Tibial nerve (tissue), 4 donors: Measurements from ENCODE around the gene FYTTD1. TPM values are rescaled to one million over a fixed set of nuclear protein-coding genes. Genes with fewer than 3 reads are reported as not detected.
A peak's percentile ranks its signal among the peaks of the same experiment; 100 is the strongest.

Source experiments
- DNase-seq, 2 donors: peaks; one replicate each; pipeline ENCODE4 v3.0.0-alpha.2; 2019; ENCODE audit warnings: low spot score in 2 of 2
- H3K27ac ChIP-seq, 4 donors: fragments of 200-600 bp; sonication (generic) in 3 of 4; one replicate each; pipeline ENCODE4 v1.5.1; 2017 to 2019; ENCODE audit warnings: mild to moderate bottlenecking in 1 of 4
- H3K27me3 ChIP-seq, 2 donors: fragments of 200-600 bp; sonication (generic) in 1 of 2; one replicate each; pipeline versions ENCODE4 v1.5.1 to v1.6.0; 2017 to 2019
- H3K36me3 ChIP-seq, 3 donors: fragments of 200-600 bp; sonication (generic); one replicate each; pipeline ENCODE4 v1.5.1; 2018 to 2019
- H3K4me1 ChIP-seq, 4 donors: fragments of 200-600 bp; sonication (generic) in 3 of 4; one replicate each; pipeline ENCODE4 v1.5.1; 2017 to 2019
- H3K4me3 ChIP-seq, 4 donors: fragments of 200-600 bp; sonication (generic) in 3 of 4; one replicate each; pipeline ENCODE4 v1.5.1; 2017 to 2019; ENCODE audit warnings: mild to moderate bottlenecking in 1 of 4, moderate library complexity in 1 of 4
- H3K9me3 ChIP-seq, 4 donors: fragments of 200-600 bp; sonication (generic) in 3 of 4; one replicate each; pipeline ENCODE4 v1.5.1; 2017 to 2019
- CTCF ChIP-seq, 5 experiments: fragments of 200-600 bp in 3 of 5; fragments of 450-650 bp in 2 of 5; sonication (generic) in 3 of 5; IDR thresholded peaks; one replicate each; pipeline ENCODE4 v1.5.1; 2016 to 2019; ENCODE audit warnings: antibody characterized with exemption in 5 of 5, mild to moderate bottlenecking in 3 of 5, moderate library complexity in 2 of 5
- EP300 ChIP-seq, 2 donors: sonication (generic); formaldehyde crosslinking; IDR thresholded peaks; one replicate each; pipeline ENCODE4 v1.6.1; 2017; ENCODE audit warnings: antibody characterized with exemption in 2 of 2, mild to moderate bottlenecking in 1 of 2
- POLR2A ChIP-seq, 2 donors: fragments of 450-650 bp; IDR thresholded peaks; one replicate each; pipeline ENCODE4 v1.6.1; 2017; ENCODE audit warnings: antibody characterized with exemption in 2 of 2, mild to moderate bottlenecking in 2 of 2, moderate library complexity in 2 of 2
- WGBS, 2 donors: methylation state at CpG; one replicate each; pipeline ENCODE4 v1.1.5; 2018; 5-methylcytosine and 5-hydroxymethylcytosine counted together
- total RNA-seq, 4 donors: library from RNA; depleted of rRNA; stranded (reverse); fragments of >200 nt; gene quantifications; one replicate each; pipeline ENCODE4 v1.1.0, GENCODE V29; 2016

Gene FYTTD1
- total RNA-seq, 4 donors from 2014 or later: 27.2 to 48.6 (median 41.2) TPM

- Histone ChIP-seq H3K4me1 (peaks cover 0 to 33% (median 0%) of the 10 kb centered on the region in 4 donors), H3K27me3 (no peaks in the 10 kb centered on the region), H3K36me3 (peaks cover 0 to 23% (median 3%) of the 10 kb centered on the region in 3 donors), H3K4me3 (no peak overlapping the region), H3K27ac (peak overlapping the region in 2 of 4 donors; percentile 26 to 51), H3K9me3 (no peaks in the 10 kb centered on the region)
- TF ChIP-seq CTCF (IDR thresholded peaks at IDR 0.05) (no peak), EP300 (IDR thresholded peaks at IDR 0.05) (no peak), POLR2A (IDR thresholded peaks at IDR 0.05) (no peak)
- 68% methylated on average over 8 of the region's 8 CpGs for WGBS, 2 donors
- no peak for DNase-seq
Observed at GRCh38 chr3:197820550-197821335, 71.1 kb downstream of the FYTTD1 start.

DNA sequence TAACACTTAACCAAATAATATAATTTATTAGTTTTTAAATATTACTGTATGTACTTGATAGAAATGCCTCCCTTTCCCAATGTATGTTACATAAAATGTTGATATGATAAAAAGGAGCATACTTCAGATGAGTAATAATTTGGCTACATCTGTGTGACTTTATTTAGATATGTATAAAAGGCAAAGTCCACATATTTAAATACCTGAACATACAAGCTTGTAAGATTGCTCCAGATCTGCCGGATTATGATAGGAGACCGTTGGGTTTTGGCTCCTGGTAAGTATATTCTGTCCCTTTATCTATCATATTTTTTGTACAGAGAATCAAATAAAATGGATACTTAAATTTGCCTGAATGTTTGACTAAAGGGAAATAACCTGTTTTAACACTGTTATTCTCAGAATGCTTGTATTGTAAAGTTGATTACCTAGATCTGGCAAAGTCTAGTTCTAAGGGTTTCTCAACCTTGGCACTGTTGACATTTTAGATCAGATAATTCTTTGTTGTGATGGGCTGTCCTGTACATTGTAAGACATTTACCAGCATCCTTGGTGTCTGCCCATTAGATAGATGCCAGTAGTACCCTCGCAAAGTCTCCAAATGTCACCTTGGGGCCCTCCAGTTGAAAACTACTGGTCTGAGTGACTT is 79.8 kb downstream of the FYTTD1 start:
- H3K36me3 ChIP-seq: peaks cover 0 to 67% (median 0%) of the 10 kb centered on the region in 3 donors
- no peaks in the 10 kb centered on the region for H3K27me3 ChIP-seq
- no peak overlapping the region for H3K27ac ChIP-seq
- DNase-seq: no peak
- H3K9me3 ChIP-seq: no peaks in the 10 kb centered on the region
- peaks cover 0 to 3% (median 0%) of the 10 kb centered on the region in 4 donors for H3K4me1 ChIP-seq
- H3K4me3 ChIP-seq: no peak overlapping the region
- TF ChIP-seq CTCF (IDR thresholded peaks at IDR 0.05) (no peak), EP300 (IDR thresholded peaks at IDR 0.05) (no peak), POLR2A (IDR thresholded peaks at IDR 0.05) (no peak)
- WGBS, 2 donors: 91 to 96% methylated on average over 3 of the region's 3 CpGs

DNA sequence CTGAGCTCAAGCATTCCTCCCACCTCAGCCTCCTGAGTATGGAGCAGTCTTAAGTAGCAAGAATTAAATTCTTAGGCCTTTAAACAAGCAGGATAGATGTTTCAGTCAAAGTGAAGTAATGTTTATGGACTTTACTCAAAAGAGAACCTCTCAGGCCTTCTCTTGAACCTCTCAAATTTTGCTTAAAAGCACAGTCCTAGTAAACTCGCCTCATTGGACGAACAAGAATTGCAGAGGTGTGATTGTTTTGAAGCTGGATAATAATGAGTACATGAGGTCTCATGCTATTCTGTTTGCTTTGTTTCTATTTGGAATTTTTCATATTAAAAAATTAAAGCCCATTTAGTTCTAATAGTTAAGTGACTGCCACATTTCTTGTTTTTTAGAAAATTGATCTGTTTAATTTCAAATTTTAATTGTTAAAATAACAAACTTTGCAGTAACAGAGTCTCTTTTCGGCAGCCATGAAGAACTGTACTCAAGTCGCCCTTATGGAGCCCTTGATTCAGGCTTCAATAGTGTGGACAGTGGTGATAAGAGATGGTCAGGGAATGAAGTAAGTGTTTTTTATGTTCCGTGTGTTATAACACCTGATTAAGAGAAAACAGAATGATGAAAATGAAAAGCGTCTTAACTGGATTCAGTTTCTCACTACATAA is 80.8 kb downstream of the FYTTD1 start:
- Histone ChIP-seq H3K4me3 (no peak overlapping the region), H3K27me3 (no peaks in the 10 kb centered on the region), H3K27ac (no peak overlapping the region), H3K36me3 (peaks cover 0 to 74% (median 0%) of the 10 kb centered on the region in 3 donors), H3K9me3 (no peaks in the 10 kb centered on the region), H3K4me1 (no peaks in the 10 kb centered on the region)
- TF ChIP-seq EP300 (IDR thresholded peaks at IDR 0.05) (no peak), CTCF (IDR thresholded peaks at IDR 0.05) (no peak), POLR2A (IDR thresholded peaks at IDR 0.05) (no peak)
- DNase-seq: no peak
- 75 to 78% methylated on average over 6 of the region's 6 CpGs for WGBS, 2 donors

GRCh38 chr3:197830967-197831313 is 81.3 kb downstream of the FYTTD1 start:
- Histone ChIP-seq H3K4me3 (no peak overlapping the region), H3K4me1 (no peaks in the 10 kb centered on the region), H3K27ac (no peak overlapping the region), H3K27me3 (no peaks in the 10 kb centered on the region), H3K9me3 (no peaks in the 10 kb centered on the region), H3K36me3 (peaks cover 0 to 74% (median 0%) of the 10 kb centered on the region in 3 donors)
- no peak for TF ChIP-seq CTCF (IDR thresholded peaks at IDR 0.05)
- TF ChIP-seq EP300 (IDR thresholded peaks at IDR 0.05): no peak
- WGBS, 2 donors: 88 to 94% methylated on average over 8 of the region's 8 CpGs
- DNase-seq: no peak
